Body of pancreas (tissue), 4 donors: ENCODE results near the gene C1orf122. TPM values are rescaled to one million over a fixed set of nuclear protein-coding genes. Genes with fewer than 3 reads are reported as not detected.

Experiments
- ATAC-seq: fragments of 150-250 bp; one replicate; pipeline ENCODE4 v1.9.1; 2016
- DNase-seq, 4 donors: peaks; one replicate each; pipeline ENCODE4 v3.0.0-alpha.2; 2019
- H3K27ac ChIP-seq, 4 donors: fragments of 200-600 bp; sonication (generic); 1 replicate in 3 of 4; 2 replicates in 1 of 4; pipeline versions ENCODE4 v1.5.1 to v1.6.1; 2016 to 2019; ENCODE audit warnings: mild to moderate bottlenecking in 1 of 4, mixed read lengths in 1 of 4, moderate library complexity in 1 of 4
- H3K27me3 ChIP-seq, 2 donors: fragments of 200-600 bp; sonication (generic); one replicate each; pipeline ENCODE4 v1.6.0; 2016; ENCODE audit warnings: mild to moderate bottlenecking in 1 of 2
- H3K36me3 ChIP-seq, 2 donors: fragments of 200-600 bp; sonication (generic); replicated peaks in 1 of 2; 2 replicates each; pipeline ENCODE4 v1.5.1; 2016; ENCODE audit warnings: low read depth in 2 of 2; ENCODE audit not compliant: insufficient read depth in 1 of 2
- H3K4me1 ChIP-seq: fragments of 200-600 bp; sonication (generic); one replicate; pipeline ENCODE4 v1.6.0; 2016
- H3K4me3 ChIP-seq, 2 donors: fragments of 200-600 bp; sonication (generic); 1 replicate in 1 of 2; 2 replicates in 1 of 2; pipeline ENCODE4 v1.5.1; 2016 to 2019
- H3K9me3 ChIP-seq, 3 donors: fragments of 200-600 bp; sonication (generic); 1 replicate in 2 of 3; 2 replicates in 1 of 3; pipeline ENCODE4 v1.5.1; 2016
- POLR2A ChIP-seq, 3 donors: fragments of 450-650 bp; IDR thresholded peaks; one replicate each; pipeline ENCODE4 v1.6.1; 2016; ENCODE audit warnings: antibody characterized with exemption in 3 of 3, mild to moderate bottlenecking in 2 of 3
- WGBS, 2 donors: methylation state at CpG; one replicate each; pipeline ENCODE4 v1.1.5; 2017; 5-methylcytosine and 5-hydroxymethylcytosine counted together
- intact Hi-C: fragments of 100-400 bp; cut with DNase I; formaldehyde crosslinking; loops from one replicate; pipeline ENCODE4 v1.15.1; 2023
- total RNA-seq, 2 donors: library from RNA; depleted of rRNA; stranded (reverse); fragments of >200 nt; gene quantifications; one replicate each; pipeline ENCODE4 v1.1.0, GENCODE V29; 2016
- TF ChIP-seq, protein P1 (sequence below), 7 experiments: fragments of 450-650 bp in 4 of 7; fragments of 200-600 bp in 3 of 7; sonication (generic) in 3 of 7; IDR thresholded peaks; one replicate each; pipeline ENCODE4 v1.5.1; 2016 to 2019; ENCODE audit warnings: antibody characterized with exemption in 7 of 7

Gene C1orf122
- total RNA-seq, 2 donors from 2014 or later, result 26.2 to 71.9 TPM

DNA sequence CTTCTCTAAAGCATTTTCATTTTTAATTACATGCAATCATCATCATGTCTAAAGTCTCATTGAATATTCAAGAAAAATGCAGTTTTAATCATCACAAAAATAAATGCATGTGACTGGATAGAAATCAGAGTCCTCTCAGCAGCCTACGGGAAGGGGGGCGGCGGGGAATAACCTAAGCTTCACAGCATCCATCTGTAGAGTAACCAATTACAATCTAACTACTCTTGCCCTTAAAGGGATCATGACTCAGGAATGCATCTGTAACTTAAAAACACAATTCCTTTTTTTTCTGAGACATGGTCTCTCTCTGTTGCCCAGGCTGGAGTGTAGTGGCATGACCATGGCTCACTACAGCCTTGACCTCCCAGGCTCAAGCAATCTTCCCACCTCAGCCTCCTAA lies 29.2 kb downstream of the C1orf122 start:
- peaks cover 0 to 27% of the 10 kb centered on the region in 2 donors for H3K36me3 ChIP-seq
- no peak overlapping the region for H3K27ac ChIP-seq
- no peak for DNase-seq
- H3K4me1 ChIP-seq, result no peaks in the 10 kb centered on the region
- H3K4me3 ChIP-seq, result no peak overlapping the region
- no peak for ATAC-seq
- TF ChIP-seq, protein P1, sequence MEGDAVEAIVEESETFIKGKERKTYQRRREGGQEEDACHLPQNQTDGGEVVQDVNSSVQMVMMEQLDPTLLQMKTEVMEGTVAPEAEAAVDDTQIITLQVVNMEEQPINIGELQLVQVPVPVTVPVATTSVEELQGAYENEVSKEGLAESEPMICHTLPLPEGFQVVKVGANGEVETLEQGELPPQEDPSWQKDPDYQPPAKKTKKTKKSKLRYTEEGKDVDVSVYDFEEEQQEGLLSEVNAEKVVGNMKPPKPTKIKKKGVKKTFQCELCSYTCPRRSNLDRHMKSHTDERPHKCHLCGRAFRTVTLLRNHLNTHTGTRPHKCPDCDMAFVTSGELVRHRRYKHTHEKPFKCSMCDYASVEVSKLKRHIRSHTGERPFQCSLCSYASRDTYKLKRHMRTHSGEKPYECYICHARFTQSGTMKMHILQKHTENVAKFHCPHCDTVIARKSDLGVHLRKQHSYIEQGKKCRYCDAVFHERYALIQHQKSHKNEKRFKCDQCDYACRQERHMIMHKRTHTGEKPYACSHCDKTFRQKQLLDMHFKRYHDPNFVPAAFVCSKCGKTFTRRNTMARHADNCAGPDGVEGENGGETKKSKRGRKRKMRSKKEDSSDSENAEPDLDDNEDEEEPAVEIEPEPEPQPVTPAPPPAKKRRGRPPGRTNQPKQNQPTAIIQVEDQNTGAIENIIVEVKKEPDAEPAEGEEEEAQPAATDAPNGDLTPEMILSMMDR (IDR thresholded peaks at IDR 0.05), result no peak
- no peak for TF ChIP-seq POLR2A (IDR thresholded peaks at IDR 0.05)
- intact Hi-C loops, result no loop called here
- WGBS, 2 donors, result 57 to 58% methylated on average over 3 of the region's 3 CpGs
- H3K27me3 ChIP-seq, result no peaks in the 10 kb centered on the region
- H3K9me3 ChIP-seq, result no peaks in the 10 kb centered on the region

- Histone ChIP-seq H3K27ac (no peak overlapping the region), H3K9me3 (no peaks in the 10 kb centered on the region), H3K36me3 (peaks cover 0 to 20% of the 10 kb centered on the region in 2 donors), H3K4me1 (no peaks in the 10 kb centered on the region), H3K27me3 (no peaks in the 10 kb centered on the region), H3K4me3 (no peak overlapping the region)
- no peak for ATAC-seq
- no peak for DNase-seq
- intact Hi-C loops, result no loop called here
- WGBS, 2 donors, result 86 to 93% methylated on average over 8 to 10 of the region's 10 CpGs
- TF ChIP-seq, protein P1 (IDR thresholded peaks at IDR 0.05), result no peak
- TF ChIP-seq POLR2A (IDR thresholded peaks at IDR 0.05), result no peak
Observed at GRCh38 chr1:37839676-37840075, 32.1 kb downstream of the C1orf122 start.

GRCh38 chr1:37840711-37841110 lies 33.1 kb downstream of the C1orf122 start:
- no peaks in the 10 kb centered on the region for H3K9me3 ChIP-seq
- no peak overlapping the region for H3K27ac ChIP-seq
- no peak overlapping the region for H3K4me3 ChIP-seq
- WGBS, 2 donors, result 80 to 88% methylated on average over 1 of the region's 1 CpG
- TF ChIP-seq, protein P1 (IDR thresholded peaks at IDR 0.05), result no peak
- TF ChIP-seq POLR2A (IDR thresholded peaks at IDR 0.05), result no peak
- intact Hi-C loops, result no loop called here
- peaks cover 5% of the 10 kb centered on the region for H3K4me1 ChIP-seq
- peak in 1 of 4 donors; percentile 7 for DNase-seq
- peaks cover 0 to 13% of the 10 kb centered on the region in 2 donors for H3K36me3 ChIP-seq
- ATAC-seq, result no peak
- H3K27me3 ChIP-seq, result no peaks in the 10 kb centered on the region

GRCh38 chr1:37841652-37842051 lies 34.1 kb downstream of the C1orf122 start:
- H3K36me3 ChIP-seq, result peaks cover 0 to 11% of the 10 kb centered on the region in 2 donors
- intact Hi-C loops, result no loop called here
- no peaks in the 10 kb centered on the region for H3K9me3 ChIP-seq
- no peak overlapping the region for H3K27ac ChIP-seq
- no peaks in the 10 kb centered on the region for H3K27me3 ChIP-seq
- H3K4me3 ChIP-seq, result no peak overlapping the region
- ATAC-seq (no peak), DNase-seq (no peak)
- H3K4me1 ChIP-seq, result peaks cover 5% of the 10 kb centered on the region
- 70 to 90% methylated on average over 3 of the region's 3 CpGs for WGBS, 2 donors
- TF ChIP-seq, protein P1 (IDR thresholded peaks at IDR 0.05), result no peak
- no peak for TF ChIP-seq POLR2A (IDR thresholded peaks at IDR 0.05)

GRCh38 chr1:37844536-37844935 lies 36.9 kb downstream of the C1orf122 start:
- ATAC-seq, result no peak
- Histone ChIP-seq H3K4me1 (peaks cover 5% of the 10 kb centered on the region), H3K27me3 (no peaks in the 10 kb centered on the region), H3K4me3 (no peak overlapping the region), H3K36me3 (no peaks in the 10 kb centered on the region), H3K9me3 (no peaks in the 10 kb centered on the region), H3K27ac (no peak overlapping the region)
- no peak for DNase-seq
- intact Hi-C loops, result no loop called here
- no peak for TF ChIP-seq POLR2A (IDR thresholded peaks at IDR 0.05)
- TF ChIP-seq, protein P1 (IDR thresholded peaks at IDR 0.05), result no peak
